HG03565 (cell line): ENCODE results near the gene ABCA4.
"Not testable (repeated sequence)": the region's sequence is repeated elsewhere in the genome, so short reads cannot be mapped to it uniquely, and the experiment has no call there.

ENCODE experiments used
- ATAC-seq: cut with Tn5 transposase; IDR thresholded peaks from one replicate; pipeline ENCODE4 v1.9.1; 2021; ENCODE audit warnings: mild to moderate bottlenecking, moderate library complexity; ENCODE audit not compliant: unreplicated experiment

The ABCA4 gene

GRCh38 chr1:93960641-93961147 lies 160.3 kb downstream of the ABCA4 start:
- no peak for ATAC-seq

- no peak for ATAC-seq
These were observed 161.5 kb downstream of the ABCA4 start for GRCh38 chr1:93959413-93959812.

- ATAC-seq, result no peak
These were observed 162.2 kb downstream of the ABCA4 start for GRCh38 chr1:93958726-93959100.

GRCh38 chr1:93958032-93958725 lies 162.8 kb downstream of the ABCA4 start:
- no peak for ATAC-seq

- ATAC-seq, result no peak
These were observed 165.2 kb downstream of the ABCA4 start for GRCh38 chr1:93955765-93956164.

- ATAC-seq, result not testable (repeated sequence)
These were observed 173.8 kb downstream of the ABCA4 start for GRCh38 chr1:93947002-93947686.
